ENCODE data around the gene CLEC12A.
"Not testable (repeated sequence)": the region's sequence is repeated elsewhere in the genome, so short reads cannot be mapped to it uniquely, and the experiment has no call there.

CLEC12A gene

DNA sequence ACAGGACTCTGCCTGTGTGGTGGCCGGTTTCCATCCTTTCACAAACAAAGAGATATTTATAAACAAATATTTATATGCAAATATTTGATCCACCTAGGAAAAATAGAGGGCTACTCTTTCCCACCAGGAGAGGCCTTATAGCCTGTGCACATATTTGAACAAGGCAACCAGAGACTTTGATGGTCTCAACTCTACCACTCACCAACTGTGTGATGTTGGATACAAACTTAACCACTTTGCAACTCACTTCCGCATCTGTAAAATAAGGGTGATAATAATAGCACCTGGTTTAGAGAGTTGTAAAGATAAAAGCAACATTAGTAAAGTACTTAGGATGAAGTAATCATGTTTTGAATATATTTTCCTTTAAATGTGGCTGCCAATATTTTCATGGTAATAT is 1.5 kb upstream of the CLEC12A start:
- no peak for DNase-seq (ENCODE audit: low read depth in 2 of 2)

DNA sequence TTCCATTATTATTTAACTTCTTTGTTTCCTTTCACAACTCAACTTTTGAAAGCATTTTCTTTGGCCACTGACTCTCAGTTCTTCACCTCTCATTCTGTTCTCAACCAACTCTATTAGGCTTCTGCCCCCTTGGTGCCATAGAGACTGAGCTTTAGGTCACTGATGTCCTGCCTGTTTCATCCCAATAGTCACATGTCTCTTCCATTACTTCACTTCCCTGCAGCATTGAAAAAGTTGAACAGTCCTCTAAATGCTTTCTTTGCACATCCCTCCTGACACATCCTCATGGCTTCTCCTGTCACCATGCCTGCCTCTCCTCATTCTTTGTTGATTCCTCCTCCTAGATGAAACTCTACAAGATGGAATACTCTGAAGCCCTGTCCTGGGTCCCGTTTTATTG is 2.7 kb downstream of the CLEC12A start:
- no peak for DNase-seq (ENCODE audit: low read depth in 2 of 2)

DNA sequence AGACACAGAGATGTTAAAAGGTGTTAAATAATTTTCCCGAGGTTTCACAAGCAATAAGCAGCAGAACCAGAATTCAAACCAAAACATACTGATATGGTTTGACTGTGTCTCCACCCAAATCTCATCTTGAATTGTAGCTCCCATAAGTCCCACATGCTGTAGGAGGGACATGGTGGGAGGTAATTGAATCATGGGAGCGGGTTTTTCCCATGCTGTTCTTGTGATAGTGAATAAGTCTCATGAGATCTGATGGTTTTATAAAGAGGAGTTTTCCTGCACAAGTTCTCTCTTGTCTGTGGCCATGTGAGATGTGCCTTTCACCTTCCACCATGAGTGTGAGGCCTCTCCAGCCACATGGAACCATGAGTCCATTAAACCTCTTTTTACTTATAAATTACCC is 3.5 kb downstream of the CLEC12A start:
- not testable (repeated sequence) for DNase-seq (ENCODE audit: low read depth in 2 of 2)

DNA sequence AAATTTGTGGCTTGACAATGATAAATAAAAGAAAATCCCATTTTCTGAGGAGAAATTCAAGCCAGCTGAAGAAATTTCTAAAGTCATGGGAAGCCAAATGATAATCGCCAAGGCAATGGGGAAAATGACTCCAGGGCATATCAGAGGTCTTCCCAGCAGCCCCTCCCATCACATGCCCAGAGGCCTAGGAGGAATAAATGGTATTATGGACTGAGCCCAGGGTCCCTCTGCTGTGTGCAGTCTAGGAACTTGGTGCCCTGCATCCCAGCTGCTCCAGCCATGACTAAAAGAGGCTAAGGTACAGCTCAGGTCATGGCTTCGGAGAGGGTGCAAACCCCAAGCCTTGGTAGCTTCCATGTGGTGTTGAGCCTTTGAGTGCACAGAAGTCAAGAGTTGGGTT is 4.4 kb downstream of the CLEC12A start:
- no peak for DNase-seq (ENCODE audit: low read depth in 2 of 2)

DNA sequence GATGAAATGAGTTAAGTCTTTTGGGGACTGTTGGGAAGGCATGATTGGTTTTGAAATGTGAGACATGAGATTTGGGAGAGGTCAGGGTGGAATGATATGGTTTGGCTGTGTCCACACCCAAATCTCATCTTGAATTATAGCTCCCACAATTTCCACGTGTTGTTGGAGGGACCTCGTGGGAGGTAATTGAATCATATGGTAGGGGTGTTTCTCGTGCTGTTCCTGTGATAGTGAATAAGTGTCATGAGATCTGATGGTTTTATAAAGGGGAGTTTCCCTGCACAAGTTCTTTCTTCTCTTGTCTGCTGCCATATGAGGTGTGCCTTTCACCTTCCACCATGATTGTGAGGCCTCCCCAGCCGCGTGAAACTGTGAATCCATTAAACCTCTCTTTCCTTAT is 5.4 kb downstream of the CLEC12A start:
- DNase-seq (ENCODE audit: low read depth in 2 of 2): not testable (repeated sequence)

DNA sequence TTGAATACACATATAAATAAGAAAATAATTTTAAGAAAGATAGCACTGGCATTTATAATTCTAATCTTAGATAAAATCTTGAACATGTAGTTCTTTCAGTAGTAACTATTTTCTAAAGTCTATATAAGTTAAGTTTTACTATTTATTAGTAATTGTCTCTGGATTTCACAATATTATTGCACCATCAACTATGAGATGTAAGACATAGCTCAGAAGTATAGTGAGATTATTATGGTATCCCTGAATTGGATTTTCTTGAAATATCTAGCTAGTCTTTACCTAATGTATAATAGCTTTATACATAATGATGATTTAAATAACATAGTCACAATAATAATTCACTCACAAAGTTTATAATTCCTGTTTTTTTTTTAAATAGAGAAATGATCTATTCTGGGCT is 6.7 kb downstream of the CLEC12A start:
- DNase-seq (ENCODE audit: low read depth in 2 of 2): no peak

DNA sequence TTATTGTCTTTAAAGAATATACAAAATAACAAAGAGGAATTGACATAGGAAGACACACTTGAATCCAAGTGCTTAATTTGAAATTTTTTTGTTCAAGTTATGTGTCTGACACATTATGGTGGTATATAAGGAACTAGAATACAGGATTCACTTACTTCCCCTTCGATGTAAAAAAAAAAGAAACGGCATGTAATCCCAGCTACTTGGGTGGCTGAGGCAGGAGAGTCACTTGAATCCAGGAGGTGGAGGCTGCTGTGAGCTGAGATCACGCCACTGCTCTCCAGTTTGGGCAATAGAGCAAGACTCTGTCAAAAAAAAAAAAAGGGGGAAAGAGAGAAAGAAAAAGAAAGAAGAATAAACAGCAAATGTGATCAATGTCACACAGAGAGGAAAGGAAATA is 8.9 kb downstream of the CLEC12A start:
- no peak for DNase-seq (ENCODE audit: low read depth in 2 of 2)

DNA sequence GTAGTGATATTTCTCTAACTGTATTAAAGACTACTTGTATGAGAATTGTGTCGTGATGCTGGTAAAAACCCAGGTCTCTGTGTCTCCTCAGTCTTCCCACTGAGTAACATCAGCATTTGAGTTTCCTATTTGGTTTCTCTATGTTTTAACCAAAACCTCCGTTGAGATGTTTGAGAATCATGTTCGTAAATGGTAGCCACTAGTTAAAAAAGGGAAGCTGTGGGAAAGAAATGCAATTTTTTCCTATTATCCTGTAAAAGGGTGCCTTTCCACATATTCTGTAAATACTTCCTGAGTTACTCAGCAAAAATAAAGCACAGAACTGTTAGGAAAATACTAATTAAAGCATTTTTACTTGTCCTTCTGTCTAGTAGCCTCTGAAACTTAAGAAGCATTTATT is 20.7 kb downstream of the CLEC12A start:
- DNase-seq (ENCODE audit: low read depth in 2 of 2): no peak

DNA sequence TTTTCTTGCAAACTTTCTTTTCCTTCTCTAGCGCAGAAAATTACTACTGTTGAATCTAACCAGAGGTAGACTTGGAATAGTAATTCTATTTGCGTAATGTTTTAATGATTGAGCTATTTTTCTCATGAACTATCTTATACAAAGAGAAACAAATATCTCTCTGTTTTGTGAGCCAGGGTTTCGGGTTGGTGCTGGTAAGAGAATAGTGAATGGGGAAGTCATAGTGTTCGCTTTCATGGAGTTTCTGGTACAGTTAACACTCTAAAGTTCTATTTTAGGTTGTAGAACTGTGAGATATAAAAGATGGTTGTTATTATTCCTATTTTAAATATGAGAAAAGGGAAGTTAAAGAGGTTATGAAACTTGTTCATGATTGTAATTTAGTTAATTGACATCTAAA is 21.1 kb downstream of the CLEC12A start:
- no peak for DNase-seq (ENCODE audit: low read depth in 2 of 2)

DNA sequence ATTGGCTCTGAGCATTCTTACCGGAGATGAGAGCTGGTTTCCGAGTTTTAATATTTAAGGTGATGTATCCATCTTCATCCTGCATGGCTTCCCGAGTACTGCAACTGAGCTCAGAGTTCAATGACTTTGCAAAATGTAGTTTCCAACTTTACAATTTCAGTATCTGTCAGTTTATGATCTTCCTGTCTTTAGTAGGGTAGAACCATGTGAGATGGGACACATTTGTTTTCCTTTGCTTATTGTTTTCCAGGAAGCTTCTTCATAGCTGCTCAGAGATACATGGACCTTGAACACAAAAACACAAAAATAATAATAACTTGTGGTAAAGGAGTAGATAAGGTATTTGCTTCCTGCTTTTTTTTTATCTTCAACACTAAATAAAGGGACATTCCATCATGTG is 27.8 kb downstream of the CLEC12A start, which contains the start of gene CLEC1B:
Gene CLEC1B (minus strand): TSS at position 106 of the 400 bp plus-strand sequence. CDS start 21 bp downstream, at position 85.
- no peak for DNase-seq (ENCODE audit: low read depth in 2 of 2)

DNA sequence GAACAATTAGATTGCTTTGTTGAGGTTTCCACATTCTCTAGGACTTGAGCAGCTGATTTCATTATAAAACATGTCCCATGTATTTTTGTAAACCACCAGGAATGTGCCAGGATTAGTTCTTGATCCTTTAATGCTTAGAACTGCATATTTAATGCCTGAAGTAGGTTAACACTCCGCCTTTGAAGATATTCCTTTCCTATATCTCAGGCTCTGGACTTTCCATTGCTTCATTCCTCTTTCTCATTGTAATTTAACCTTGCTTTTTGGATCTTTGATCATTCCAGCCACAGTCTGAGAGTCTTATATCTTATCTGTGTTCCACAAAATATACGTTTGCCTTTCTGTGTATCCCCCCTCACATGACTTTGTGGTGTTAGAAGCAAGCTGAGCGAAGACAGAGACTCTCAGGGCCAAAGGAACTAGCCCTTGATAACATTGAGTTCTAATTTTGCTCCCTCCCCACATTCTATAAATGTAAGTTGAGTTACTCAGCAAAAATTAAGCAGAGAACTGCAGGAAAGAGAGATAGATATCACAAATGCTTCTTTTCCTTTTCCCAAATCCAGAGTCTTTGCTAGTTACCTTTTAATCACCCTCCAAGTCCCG is 30.1 kb downstream of the CLEC12A start:
- DNase-seq (ENCODE audit: low read depth in 2 of 2): no peak

DNA sequence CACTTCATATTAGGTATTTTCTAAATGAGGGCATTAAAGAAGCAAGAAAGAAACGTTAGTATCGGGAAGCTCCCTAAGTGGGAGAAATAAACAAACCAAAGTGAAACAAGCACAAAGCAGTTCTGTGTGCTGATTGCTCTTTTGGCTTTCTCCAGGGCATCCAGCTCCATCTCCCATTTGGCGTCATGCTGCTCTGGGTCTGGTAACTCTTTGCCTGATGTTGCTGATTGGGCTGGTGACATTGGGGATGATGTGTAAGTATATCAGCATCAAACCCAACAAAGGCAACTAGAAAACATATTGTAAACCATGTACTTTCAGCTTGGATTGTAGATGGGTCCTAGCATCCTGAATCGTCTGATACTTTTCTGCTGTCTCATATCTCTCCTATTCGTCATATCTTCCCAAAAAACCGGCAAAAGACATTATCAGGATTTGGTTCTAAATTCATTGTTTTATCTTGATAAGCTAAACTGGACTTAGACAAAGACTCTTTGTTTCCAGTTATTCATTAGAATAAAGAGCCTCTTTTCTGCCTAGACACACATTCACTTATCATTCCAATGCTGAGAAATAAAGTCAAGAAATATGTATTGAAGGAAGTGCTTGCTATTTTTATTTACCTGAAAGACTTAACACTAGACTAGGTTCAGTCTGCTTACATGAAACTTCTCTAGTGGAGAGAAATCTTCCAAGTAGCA is 41.6 kb downstream of the CLEC12A start:
- DNase-seq (ENCODE audit: low read depth in 2 of 2): no peak

DNA sequence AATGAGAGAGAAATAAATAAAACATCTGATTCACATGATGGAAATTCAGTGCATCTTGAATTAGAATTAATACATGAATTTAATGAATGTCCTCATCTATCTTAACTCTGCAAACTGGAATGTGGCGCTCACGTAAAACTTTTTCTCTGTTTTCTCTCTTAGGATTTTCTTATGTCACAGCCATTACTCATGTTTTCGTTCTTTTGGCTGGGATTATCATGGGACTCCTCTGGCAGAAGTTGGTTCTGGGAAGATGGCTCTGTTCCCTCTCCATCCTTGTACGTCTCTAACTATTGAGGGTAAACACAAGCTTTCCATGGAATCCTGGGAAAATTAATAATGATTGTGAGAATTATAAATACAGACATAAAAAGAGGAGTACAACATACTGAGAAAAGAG is 44.2 kb downstream of the CLEC12A start:
- DNase-seq (ENCODE audit: low read depth in 2 of 2): no peak

DNA sequence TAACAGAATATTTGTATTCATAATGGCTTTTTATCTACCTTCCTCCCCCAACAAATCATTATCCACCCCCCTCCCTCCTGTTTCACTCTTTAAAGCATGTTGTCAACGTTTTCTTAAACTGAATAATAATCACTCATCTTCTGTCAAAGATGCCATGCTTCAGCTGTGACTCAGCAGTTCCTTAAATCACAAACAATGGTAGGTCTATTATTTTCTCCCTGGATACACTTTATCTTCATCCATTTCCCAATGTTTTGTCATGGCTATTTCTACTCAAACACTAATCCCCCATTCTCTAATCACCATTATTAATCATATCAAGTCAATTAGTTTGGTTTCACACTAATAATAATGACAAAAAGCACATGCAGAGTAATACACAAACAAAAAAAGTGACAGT is 45.7 kb downstream of the CLEC12A start:
- DNase-seq (ENCODE audit: low read depth in 2 of 2): no peak

DNA sequence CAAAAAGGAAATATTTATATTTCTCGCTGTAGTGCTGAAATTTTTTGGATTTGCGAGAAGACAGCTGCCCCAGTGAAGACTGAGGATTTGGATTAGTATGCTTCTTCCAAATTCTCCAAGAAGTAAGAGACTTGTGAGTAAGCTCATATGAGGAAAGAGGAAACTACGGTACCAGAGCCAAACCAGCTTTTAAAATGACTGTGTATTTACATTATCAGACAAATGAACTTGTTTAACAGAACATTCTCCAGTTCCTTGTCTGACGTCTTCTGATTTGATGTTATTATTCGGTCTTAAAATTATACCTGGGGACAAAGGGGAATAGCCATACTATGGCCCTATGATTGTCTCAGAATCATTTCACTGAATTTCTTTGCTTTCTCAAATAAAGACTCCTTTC is 47.2 kb downstream of the CLEC12A start:
- DNase-seq (ENCODE audit: low read depth in 2 of 2): no peak

DNA sequence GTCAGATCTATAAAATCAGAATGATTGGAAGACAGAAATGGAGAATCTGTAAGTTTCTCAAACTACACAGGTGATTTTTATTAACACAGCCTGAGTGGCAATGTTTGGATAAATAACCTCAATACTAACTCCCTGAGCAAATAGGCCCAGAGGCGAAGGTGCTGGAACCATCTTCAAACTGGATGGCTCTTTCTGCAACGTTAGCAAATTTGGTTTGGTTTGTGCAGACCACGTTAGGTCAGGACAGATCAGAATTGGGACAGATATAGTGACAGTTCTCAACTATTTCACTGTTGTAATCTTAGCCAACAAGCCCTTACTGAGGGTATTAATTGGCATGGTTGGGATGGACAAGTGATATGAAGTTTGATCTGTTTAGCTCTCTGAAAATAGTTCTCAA is 50.1 kb downstream of the CLEC12A start:
- no peak for DNase-seq (ENCODE audit: low read depth in 2 of 2)

DNA sequence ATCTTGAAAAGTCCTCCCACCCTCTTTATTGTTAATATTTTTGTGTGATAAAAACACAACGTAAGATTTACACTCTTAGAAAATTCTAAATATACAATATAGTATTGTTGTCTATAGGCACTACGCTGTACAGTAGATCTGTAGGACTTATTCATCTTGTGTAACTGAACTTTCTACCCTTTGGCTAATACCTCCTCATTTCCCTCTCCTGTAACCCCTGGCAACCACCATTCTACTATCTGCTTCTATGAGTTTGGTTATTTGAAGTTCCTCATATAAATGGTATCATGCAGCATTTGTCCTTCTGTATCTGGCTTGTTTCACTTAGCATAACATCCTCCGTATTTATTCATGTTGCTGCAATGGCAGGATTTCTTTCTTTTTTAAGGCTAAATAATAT is 54.0 kb downstream of the CLEC12A start:
- DNase-seq (ENCODE audit: low read depth in 2 of 2): no peak

DNA sequence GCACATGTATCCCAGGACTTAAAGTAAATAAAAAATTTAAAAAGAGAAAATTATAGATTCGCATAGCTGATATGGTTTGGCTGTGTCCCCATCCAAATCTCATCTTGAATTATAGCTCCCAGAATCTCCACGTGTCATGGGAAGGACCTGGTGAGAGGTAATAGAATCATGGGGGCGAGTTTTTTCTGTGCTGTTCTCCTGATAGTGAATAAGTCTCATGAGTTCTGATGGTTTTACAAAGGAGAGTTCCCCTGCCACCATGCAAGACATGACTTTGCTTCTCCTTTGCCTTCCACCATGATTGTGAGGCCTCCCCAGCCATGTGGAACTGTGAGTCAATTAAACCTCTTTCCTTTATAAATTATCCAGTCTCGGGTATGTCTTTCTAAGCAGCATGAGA is 55.5 kb downstream of the CLEC12A start:
- DNase-seq (ENCODE audit: low read depth in 2 of 2): not testable (repeated sequence)

DNA sequence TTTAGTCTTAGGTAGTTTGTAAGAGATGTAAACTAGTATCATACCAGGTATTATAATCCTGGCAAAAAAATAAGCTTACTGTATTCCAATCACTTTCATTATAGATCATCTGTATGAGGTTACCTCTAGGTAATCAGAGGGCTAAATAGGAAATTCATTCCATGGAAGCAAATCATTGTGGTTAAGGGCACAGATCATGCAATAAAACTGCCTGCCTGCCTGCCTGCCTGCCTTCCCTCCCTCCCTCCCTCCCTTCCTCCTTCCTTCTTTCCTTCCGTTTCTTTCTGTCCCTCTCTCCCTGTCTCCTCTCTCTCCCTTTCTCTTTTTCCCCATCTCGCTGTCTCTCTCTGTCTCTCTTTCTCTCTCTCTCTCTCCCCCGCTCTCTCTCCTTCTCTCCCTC is 56.1 kb downstream of the CLEC12A start:
- no peak for DNase-seq (ENCODE audit: low read depth in 2 of 2)

DNA sequence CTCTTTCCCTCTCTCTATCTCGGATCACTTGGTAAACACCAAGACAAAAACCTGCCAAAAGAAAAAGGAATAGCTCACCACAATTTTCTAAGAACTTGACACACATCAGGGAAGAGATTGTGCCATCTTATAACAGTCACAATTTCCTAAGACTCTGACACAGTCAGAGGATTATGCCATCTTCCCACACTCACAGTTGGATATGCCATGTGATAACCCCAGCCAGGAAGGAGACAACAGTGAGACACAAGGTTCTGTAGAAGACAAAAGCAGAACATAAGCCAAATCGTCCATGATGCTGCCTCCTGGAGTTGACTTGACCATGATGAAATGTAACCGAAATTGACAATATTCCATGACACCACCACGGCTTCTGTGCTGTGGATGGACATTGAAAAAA is 56.5 kb downstream of the CLEC12A start:
- DNase-seq (ENCODE audit: low read depth in 2 of 2): no peak

DNA sequence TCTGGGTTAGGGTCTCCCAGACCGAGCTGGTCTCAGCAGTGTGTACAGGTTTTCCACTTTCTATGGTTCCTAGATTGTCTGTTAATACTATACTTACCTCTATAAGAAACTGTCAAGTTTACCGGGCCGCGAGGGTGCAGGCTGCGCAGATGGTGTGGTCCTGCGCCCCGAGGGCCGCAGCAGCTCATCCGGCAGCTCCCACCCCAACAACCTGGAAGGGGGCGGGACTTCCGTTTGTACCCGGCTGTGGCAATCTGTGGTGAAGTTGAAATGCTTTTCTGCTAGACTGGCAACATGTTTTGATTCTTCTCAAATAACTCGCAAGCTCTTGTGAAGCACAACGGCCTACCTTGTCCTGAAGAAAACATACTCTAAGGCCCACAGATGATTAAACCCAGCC is 59.2 kb downstream of the CLEC12A start, which contains the start of gene CLEC9A:
Gene CLEC9A (plus strand): TSS at position 237 of the 400 bp plus-strand sequence. CDS start 22,006 bp downstream, outside the sequence.
- no peak for DNase-seq (ENCODE audit: low read depth in 2 of 2)

DNA sequence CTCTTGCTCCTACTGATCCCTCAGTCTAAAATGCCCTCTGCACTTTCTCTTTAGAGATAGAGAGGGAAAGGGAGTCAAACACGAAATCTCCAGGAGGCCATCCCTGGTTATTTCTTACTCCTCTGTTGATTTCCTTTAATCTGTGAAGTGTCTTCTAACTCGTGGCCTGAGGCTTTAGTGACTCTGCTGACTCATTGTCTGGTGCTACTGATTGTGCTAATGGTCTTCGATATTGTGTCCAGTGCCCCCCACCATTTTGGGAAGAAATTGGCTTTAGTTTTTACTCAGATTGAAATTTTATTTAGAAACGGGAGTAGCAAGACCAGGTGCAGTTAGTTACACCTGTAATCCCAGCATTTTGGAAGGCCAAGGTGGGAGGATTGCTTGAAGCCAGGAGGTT is 60.1 kb downstream of the CLEC12A start:
- DNase-seq (ENCODE audit: low read depth in 2 of 2): no peak

DNA sequence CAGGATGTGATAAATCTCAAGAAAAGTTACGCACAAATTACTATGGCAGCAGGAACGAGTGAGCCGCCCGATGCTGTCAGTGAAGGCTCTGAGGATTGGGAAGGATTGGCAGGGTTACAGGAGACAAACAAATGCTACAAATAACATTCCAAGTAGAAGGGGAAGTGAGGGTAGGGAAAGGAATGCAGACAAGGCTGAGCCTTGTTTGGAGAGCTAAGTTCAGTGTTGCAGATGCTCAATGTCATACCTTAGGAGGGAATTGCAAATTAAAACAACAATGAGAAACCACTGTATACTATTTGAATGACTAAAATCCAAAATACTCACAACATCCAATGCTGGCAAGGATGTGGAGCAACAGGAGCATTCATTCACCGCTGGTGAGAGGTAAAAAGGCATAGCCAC is 60.6 kb downstream of the CLEC12A start:
- DNase-seq (ENCODE audit: low read depth in 2 of 2): no peak

All from stimulated activated CD8-positive, alpha-beta memory T cell treated with anti-CD3 and anti-CD28 coated beads, Interleukin-7, amount 100 ng/mL, for 1 hour (primary cell).